Middle frontal gyrus (tissue), 1 donor: ENCODE data around the gene TBCA.

Experiments used
- DNase-seq: peaks from one replicate; pipeline ENCODE4 v3.0.0-alpha.2; 2015; ENCODE audit warnings: low spot score; ENCODE audit errors: extremely low spot score

TBCA gene, protein sequence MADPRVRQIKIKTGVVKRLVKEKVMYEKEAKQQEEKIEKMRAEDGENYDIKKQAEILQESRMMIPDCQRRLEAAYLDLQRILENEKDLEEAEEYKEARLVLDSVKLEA

DNA sequence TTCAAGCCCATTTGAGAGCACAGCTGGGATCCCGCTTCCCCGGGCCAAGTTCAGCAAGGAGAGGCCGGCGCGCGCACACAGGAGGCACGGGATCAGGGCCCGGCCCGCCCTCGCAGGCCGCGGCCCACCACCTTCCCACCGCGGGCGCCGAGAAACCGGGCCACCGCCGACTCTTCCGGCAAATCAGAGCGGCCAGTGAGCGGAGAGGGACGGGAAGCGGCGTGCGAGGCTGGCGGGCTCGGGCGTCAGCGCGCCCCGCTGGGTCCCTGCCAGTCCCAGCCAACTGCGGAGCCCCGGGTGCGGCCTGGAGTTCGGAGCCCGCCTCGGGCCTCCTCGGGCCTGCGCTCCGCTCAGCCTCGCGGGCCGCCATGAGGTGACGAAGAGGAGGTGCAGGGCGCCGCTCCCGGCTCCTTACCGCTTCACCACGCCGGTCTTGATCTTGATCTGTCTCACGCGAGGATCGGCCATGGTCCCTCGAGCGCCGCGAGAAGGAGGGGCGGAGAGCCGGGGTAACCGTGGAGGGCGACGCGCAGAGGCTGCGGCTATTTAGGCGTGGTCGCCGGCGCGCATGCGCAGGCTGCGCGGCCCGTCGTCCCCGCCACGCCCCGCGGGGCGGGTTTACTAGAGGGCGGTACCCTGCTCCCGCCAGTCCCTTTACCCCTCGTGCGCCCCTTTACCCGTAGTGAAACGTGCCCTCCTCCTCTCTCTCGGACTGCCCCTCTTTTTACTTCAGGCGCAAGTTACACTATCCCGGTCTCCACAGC, at the start of gene TBCA:
TSS of gene TBCA (minus strand) at position 550 of the 764 bp plus-strand sequence. CDS start at position 468, 82 bp downstream.
- DNase-seq = peak; percentile 79

DNA sequence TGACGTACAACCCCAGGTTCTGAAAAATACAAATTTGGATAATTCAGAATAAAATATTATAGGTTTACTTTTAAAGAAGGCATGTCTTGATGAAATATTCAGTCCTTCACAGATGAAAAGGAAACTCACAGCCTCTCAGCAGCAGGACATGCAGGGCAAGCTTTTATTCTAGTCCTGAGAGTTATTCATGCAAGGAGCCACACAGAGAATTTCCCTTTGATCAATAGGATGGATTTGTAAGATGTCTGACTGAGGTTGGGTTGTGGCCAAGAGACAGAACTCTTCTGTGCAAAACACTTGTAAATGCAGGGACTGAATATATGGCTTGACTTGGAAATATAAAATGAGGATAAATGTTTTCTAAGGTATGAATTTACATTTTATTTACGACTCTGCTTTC, 48.8 kb upstream of the TBCA start:
- DNase-seq = no peak

DNA sequence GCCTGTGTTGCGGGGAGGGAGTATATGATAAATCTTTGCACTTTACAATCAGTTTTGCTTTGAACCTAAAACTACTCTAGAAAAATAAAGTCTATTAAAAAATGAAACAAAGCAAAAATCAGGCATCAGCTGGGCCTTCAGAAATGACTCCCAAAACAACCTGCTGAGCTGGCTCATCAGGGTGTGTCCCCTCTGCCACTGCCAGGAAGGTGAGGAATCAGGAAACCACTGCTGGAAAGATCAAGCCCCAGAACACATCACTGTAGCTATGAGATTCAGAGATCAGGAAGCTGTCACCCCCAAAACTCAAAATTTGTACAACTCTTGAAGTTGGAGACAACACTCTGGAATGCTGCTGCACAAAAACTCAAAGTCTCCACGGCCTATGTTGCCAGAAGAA, 40.5 kb upstream of the TBCA start:
- no peak for DNase-seq

DNA sequence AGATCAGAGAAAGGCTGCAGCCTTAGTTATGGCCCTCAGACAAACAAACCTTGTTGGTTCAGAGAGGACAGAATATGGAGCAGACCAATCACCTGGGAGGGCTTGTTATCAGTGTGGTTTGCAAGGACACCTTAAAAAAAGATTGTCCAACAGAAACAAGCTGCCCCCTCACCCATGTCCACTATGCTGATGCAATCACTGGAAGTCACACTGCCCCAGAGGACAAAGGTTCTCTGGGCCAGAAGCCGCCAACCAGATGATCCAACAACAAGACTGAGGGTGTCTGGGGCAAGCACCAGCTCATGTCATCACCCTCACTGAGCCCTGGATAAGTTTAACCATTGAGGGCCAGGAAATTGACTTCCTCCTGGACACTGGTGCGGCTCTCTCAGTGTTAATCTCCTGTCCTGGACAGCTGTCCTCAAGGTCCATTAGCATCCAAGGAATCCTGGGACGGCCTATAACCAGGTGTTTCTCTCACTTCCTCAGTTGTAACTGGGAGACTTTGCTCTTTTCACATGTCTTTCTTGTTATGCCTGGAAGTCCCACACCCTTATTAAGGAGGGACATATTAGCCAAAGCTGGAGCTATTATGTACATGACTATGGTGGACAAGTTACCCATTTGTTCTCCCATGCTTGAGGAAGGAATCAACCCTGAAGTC, 36.9 kb upstream of the TBCA start:
- no peak for DNase-seq

DNA sequence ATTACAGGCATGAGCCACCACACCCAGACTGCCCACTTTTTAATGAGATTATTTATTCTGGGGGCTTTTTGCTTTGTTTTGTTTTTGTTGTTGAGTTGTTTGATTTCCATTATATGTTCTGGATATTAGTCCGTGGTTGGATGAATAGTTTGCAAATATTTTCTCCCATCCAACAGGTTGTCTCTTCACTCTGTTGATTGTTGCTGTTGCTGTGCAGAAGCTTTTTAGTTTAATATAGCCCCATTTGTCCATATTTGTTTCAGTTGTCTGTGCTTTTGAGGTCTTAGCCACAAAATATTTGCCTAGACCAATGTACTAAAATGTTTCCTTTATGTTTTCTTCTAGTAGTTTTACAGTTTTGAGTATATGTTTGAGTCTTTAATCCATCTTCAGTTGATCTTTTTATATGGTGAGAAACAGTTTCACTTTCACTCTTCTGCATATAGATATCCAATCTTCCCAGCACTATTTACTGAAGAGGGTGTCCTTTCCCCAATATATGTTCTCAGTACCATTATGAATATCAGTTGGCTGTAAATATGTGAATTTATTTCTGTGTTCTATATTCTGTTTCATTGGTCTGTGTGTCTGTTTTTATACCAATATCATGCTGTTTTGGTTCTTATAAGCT, 30.2 kb upstream of the TBCA start:
- DNase-seq = no peak

DNA sequence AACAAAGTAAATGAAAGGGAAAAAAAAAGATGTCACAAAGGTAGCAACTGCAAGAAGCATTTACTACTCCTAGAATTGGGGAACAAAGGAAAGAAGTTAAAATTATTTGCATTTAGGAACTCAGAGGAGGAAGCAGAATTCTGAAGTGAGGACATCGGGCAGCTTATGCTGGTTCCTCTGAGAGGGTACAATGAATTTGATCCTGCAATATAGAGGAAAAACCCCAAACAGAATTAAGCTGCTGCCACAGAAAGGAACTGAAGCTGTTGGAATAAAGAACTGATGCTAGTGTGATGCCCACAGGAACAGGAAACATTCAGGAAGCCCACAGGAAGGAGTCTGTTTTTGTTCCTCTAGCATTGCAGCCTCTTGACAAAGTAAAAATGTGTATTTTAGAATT, 22.3 kb upstream of the TBCA start:
- no peak for DNase-seq

DNA sequence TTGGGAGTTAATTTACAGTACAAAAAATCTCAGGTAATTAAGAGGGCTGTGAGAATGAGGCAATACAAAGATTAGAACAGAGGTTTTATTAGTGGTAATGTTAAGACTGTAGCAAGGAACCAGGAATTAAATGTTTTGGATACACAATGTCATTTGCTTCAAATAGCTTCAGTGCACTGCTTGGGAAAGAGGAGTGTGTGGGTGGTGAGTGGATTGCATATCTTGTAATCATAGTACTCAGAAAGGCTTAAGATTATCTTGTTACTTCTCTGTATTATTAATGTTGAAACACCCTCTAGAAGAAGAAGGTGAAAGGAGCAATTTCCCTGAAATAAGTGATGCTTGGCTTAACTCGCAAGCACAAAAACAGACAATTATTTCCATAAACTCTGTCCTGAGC, 21.0 kb upstream of the TBCA start:
- no peak for DNase-seq

DNA sequence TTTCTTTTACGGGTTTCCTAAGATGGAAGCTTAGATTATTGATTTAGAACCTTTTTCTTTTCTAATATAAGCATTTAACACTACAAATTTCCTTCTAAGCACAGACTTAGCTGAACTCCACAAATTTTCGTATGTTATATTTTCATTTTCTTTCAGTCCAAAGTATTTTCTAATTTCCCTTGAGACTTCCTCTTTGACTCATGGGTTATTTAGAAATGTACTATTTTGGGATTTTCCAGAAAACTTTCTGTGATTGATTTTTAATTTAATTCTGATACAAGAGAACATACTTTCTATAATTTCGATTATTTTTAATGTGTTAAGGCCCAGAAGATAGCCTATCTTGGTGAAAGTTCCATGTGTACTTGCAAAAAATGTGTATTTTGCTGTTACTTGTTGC, 19.7 kb upstream of the TBCA start:
- no peak for DNase-seq

DNA sequence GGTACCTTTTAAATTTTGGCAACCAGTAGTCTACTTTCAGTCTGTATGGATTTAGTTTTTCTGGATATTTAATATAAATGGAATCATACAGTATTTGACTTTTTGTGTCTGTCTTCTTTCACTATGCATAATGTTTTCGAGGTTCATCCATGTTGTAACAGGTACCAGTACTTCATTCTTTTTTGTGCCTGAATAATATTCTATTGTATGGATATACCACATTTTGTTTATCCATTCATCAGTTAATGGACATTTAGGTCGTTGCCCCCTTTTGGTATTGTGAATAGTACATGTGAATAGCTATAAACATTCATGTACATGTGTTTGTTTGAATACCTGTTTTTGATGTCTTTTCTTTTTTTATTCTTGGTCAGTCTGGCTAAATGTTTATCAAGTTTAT, 19.1 kb upstream of the TBCA start:
- DNase-seq = no peak

DNA sequence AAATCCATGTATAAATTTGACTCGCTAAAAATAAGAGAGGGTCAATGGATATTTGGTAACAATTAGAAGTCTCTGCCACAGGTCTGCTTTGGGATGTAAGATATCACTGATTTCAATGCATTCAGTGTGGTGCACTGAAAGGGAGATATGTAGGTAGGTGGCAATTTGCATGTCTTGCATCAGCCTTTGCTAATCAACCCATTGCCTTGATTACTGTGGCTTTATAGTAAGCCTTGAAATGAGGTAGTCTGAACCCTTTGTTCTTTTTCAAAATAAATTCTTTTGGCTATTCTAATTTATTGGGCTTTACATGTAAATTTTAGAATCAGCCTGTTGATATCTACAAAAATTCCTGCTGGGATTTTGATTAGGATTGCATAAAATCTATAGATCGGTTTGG, 15.8 kb upstream of the TBCA start:
- no peak for DNase-seq

DNA sequence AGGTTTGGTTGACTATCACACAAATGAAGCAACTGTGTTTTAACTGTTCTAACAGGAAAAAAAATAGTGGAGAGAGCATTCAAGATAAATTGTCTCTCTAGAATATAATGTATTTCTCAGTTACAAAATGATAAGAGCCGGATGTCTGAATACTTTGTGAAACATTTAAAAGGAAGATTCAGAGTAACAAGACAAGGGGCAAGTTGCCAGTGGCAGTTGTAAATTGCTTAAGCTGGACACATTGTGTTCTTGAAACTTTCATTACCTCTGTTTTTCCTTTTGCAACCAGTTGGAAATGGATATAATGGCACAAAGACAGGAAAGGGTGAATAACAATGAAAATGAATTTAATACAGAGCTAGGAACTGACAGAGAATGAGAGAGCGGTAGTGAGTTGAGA, 15.2 kb upstream of the TBCA start:
- DNase-seq = no peak

DNA sequence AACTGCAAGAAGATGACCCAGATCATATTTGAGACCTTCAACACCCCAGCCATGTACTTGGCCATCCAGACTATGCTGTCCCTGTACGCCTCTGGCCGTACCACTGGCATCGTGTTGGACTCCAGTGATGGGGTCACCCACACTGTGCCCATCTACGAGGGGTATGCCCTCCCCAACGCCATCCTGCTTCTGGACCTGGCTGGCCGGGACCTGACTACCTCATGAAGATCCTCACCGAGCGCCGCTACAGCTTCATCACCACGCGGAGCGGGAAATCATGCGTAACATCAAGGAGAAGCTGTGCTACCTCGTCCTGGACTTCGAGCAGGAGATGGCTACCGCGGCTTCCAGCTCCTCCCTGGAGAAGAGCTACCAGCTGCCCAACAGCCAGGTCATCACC, 9.1 kb upstream of the TBCA start:
- DNase-seq = no peak

DNA sequence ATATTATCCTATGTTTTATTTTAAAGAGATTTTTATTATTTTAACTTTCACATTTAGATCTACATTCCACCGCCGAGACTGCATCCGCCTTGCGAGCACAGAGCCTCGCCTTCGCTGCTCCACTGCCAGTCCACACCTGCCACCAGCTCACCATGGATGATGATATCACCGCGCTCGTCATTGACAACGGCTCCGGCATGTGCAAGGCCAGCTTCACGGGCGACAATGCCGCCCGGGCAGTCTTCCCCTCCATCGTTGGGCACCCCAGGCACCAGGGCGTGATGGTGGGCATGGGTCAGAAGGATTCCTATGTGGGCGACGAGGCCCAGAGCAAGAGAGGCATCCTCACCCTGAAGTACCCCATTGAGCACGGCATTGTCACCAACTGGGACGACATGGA, 8.6 kb upstream of the TBCA start:
- no peak for DNase-seq

DNA sequence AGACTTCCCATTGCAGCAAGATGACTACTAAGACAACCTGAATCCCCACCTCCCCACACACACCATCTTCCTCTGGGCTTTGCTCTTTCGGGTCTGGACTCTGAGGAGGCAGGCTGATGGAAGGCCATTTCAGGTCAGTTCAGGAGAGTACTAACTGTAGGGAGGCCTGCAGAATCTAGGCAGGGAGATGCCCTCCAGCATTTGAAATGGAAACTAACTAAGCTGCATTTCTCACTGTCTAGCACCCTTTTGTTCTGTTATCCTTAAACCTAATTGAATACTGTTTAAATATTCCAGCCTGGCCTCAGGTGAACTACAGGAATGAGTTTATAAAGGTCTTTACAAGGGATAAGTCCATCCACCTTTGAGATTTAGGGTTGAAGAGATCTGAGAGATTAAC, 4.9 kb upstream of the TBCA start:
- no peak for DNase-seq

DNA sequence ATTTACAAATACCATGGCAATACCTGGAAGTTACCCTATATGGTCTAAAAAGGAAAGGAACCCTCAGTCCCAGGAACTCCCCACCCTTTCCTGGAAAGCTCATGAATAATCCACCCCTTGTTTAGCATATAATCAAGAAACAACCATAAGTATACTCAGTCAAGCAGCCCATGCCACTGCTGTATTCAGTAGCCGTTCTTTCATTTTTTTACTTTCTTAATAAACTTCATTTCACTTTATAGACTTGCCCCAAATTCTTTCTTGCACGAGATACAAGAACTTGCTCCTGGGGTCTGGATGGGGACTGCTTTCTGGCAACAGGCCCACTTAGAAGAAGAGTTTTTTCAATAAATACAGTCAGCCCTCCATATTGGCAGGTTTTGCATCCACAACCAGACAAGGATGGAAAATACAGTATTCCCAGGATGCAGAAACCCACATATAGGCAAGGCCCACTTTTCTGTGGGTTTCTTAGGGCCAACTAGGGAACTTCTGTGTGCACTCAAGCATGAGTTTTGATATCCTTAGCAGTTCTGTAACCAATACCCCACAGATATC, 2.8 kb upstream of the TBCA start:
- no peak for DNase-seq

DNA sequence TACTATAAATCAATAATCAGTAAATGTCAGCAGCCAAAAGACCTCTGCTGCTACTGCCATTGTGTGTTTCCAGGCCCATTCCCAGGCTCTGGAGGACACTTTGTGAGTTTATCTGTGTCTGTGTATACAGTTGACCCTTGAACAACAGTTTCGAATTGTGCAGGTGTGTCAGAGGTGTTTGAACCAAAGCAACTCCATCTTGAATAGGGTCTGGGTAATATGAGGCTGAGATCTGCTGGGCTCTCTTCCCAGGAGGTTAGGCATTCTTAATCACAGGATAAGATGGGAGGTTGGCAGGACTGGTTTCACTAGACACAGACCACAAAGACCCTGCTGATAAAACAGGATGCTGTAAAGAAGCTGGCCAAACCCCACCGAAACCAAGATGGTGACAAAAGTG, 2.3 kb upstream of the TBCA start:
- no peak for DNase-seq

DNA sequence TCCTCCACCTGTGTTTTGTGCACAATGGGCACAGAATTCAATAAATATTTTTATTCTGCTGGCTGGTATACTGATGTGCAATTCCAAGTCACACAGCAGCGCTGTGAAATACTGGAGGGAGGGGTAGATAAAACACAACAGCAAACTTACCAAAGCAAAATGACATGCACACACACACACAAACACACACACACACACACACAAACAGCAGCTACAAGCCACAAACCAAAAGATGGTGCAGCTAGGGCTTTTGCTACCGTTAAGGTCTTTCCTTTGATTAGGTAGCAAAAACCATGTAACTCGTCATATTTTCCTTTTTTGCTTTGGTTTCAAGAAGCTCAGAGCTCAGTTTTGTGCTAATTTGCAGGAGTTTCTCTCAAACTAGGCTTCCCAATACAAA, 1.8 kb upstream of the TBCA start:
- no peak for DNase-seq

DNA sequence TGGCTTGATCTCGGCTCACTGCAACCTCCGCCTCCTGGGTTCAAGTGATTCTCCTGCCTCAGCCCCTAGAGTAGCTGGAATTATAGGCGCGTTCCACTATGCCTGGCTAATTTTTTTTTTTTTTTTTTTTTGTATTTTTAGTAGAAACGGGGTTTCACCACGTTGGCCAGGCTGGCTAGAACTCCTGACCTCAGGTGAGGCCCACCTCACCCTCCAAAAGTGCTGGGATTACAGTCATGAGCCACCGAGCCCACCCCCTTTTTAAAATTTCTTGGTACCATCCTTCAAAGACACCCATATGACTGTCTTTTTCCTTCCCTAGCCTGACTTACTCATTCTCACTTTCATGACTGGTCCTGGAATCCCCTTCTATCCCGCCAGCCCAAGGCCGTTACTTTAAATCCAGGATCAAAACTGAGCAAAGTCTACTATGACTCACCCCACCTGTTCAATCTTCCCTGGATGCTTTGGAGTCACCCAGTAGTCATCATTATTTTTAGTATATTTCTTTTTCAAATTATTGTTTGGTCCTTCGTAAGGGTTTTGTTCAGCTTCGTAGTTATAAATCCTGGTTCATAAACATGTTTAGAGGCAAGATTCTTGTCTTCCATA, 1.2 kb upstream of the TBCA start:
- DNase-seq = no peak

DNA sequence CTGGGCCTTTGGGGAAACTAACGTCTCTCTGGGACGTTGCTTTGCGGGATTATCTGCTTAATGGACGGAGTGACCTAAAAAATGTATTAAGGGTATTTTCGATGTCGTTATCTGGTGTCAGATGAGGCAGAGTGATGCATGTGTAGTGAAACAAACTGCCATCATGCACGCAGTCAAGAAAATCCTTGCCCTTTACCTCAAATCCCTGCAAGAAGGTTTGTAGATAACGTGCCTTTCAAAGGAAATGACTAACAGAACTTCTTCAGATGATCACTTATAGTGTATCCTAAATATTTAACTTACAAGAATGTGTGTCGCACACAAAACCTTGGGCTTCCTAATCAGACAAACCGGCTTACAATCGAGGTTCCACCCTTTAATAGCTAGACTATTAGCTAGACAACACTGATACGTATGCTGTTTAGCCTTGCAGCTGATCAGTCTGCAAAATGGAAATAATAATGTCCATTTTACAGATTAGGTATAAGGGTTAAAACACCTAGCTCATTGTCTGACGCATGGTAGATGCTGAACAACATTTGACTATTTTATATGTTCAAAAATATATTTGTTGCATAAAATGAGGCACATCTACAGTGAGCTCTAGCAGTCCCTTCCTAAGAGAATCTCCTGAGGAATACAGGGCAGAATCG, 541 bp upstream of the TBCA start:
- DNase-seq = no peak

DNA sequence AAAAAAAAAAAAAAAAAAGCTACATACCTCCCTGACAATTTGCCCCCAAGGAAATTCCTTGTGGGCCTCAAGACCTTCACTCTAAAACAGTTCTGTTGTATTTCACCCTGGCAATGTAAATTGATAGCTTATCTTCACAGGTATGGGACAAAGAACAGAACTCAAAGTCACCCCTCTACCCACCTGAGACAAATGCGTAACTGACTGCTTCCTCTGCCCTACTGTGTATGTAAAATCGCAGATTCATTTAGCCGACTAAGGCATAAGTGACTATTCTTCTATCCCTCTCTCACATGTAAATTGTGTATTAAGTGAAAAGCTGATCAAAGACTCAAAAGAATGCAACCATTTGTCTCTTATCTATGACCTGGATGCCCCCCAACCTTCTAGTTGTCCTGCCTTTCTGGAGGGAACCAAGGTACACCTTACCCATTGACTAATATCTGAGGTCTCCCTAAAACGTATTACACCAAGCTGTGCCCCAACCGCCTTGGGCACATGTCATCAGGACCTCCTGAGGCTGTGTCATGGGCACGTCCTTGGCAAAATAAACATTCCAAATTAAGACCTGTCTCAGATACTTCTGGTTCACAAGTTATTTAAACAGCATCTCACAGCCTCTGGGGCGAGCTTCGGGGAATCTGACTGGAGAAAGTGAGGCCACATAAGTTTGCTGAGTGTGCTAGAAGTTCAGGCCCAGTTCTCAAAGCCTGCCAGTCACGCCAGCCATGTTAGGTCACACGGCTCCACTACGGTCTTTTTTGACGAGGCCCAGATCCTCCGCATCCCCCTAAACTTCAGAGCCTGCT, 954 bp downstream of the TBCA start:
- DNase-seq = peak; percentile 16
